ENCODE data around the gene PSMD1. TPM values are rescaled to one million over a fixed set of nuclear protein-coding genes. Genes with fewer than 3 reads are reported as not detected.

The PSMD1 gene
- total RNA-seq, 1 experiment from 2014 or later: 133 TPM

- ATAC-seq (no peak), DNase-seq (ENCODE audit: low read depth, low spot score) (no peak)
- no TSS peak for BruUV-seq (replicated peaks)
- Histone ChIP-seq H3K4me1 (ENCODE audit: control insufficient read depth in 1 of 2, insufficient read depth in 2 of 2, low read length in 2 of 2) (peaks cover 0 to 6% of the 10 kb centered on the region in 2 experiments; a peak in 1 of 4 replicates), H3K9ac (ENCODE audit: low read length) (no peak overlapping the region), H3K9me3 (ENCODE audit: control insufficient read depth in 1 of 2, insufficient read depth in 1 of 2, low read depth in 1 of 2, low read length in 2 of 2) (no peaks in the 10 kb centered on the region), H3K27ac (ENCODE audit: low read depth, low read length) (no peak overlapping the region), H2AFZ (ENCODE audit: low read depth, low read length, poor library complexity, severe bottlenecking) (no peak overlapping the region), H3K4me3 (replicated peaks in 1 of 2; ENCODE audit: low read depth in 1 of 2, low read length in 2 of 2) (no peak overlapping the region), H3K4me2 (ENCODE audit: low read length) (no peak overlapping the region), H3K36me3 (ENCODE audit: control insufficient read depth in 1 of 2, insufficient read depth in 2 of 2, low read length in 2 of 2) (peaks cover 9 to 38% of the 10 kb centered on the region in 2 experiments; a peak in 3 of 4 replicates), H4K20me1 (ENCODE audit: insufficient read depth) (0 out of 2 replicates have a peak, but pooled peaks cover 4% of the 10 kb centered on the region), H3K27me3 (ENCODE audit: insufficient read depth, low read length) (no peaks in the 10 kb centered on the region), H3K79me2 (ENCODE audit: insufficient read depth, low read length) (no peaks in the 10 kb centered on the region), H3K9me2 (ENCODE audit: insufficient read depth) (no peaks in the 10 kb centered on the region)
- intact Hi-C loops (cut with micrococcal nuclease): no loop called here
- ChIA-PET RAD21 (ENCODE audit: low non-redundant PET in 1 of 2, low total read pairs in 2 of 2, uncharacterized antibody in 2 of 2, unreplicated experiment in 2 of 2) (no interaction called here), POLR2A (no interaction called here), CTCF (no interaction called here)
- TF ChIP-seq CTCF (IDR thresholded peaks at IDR 0.05 in 2 of 3, conservative IDR thresholded peaks at IDR 0.05 in 1 of 3; ENCODE audit: borderline replicate concordance in 1 of 3, insufficient read depth in 1 of 3, low read depth in 2 of 3, low read length in 2 of 3) (no peak), TCF7L2 (IDR thresholded peaks at IDR 0.05; ENCODE audit: borderline replicate concordance, extremely low read depth, insufficient read depth, insufficient read length) (no peak), CEBPB (IDR thresholded peaks at IDR 0.05; ENCODE audit: low read depth) (no peak), ATF3 (IDR thresholded peaks at IDR 0.05) (no peak), EGR1 (IDR thresholded peaks at IDR 0.05; ENCODE audit: low read depth) (no peak)
- TF ChIP-seq, protein P1, sequence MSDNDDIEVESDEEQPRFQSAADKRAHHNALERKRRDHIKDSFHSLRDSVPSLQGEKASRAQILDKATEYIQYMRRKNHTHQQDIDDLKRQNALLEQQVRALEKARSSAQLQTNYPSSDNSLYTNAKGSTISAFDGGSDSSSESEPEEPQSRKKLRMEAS (IDR thresholded peaks at IDR 0.05): no peak
- TF ChIP-seq, protein P2, sequence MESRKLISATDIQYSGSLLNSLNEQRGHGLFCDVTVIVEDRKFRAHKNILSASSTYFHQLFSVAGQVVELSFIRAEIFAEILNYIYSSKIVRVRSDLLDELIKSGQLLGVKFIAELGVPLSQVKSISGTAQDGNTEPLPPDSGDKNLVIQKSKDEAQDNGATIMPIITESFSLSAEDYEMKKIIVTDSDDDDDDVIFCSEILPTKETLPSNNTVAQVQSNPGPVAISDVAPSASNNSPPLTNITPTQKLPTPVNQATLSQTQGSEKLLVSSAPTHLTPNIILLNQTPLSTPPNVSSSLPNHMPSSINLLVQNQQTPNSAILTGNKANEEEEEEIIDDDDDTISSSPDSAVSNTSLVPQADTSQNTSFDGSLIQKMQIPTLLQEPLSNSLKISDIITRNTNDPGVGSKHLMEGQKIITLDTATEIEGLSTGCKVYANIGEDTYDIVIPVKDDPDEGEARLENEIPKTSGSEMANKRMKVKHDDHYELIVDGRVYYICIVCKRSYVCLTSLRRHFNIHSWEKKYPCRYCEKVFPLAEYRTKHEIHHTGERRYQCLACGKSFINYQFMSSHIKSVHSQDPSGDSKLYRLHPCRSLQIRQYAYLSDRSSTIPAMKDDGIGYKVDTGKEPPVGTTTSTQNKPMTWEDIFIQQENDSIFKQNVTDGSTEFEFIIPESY (IDR thresholded peaks at IDR 0.05; ENCODE audit: extremely low read depth, insufficient replicate concordance, low read length): no peak
Measured at GRCh38 chr2:231163011-231163410, 106.3 kb downstream of the PSMD1 start.
